Occipital lobe (tissue), 2 donors: ENCODE results near the gene TAS2R30. TPM values are rescaled to one million over a fixed set of nuclear protein-coding genes. Genes with fewer than 3 reads are reported as not detected.

Experiments used
- DNase-seq: peaks from one replicate; lab custom pipeline; 2025; lab: John Stamatoyannopoulos, UW
- total RNA-seq: library from RNA; depleted of rRNA; stranded (reverse); fragments of >200 nt; gene quantifications from one replicate; pipeline ENCODE4 v1.2.3, GENCODE V29; 2014

Gene TAS2R30
- total RNA-seq: 22.1 TPM

GRCh38 chr12:11134305-11134704, at the start of gene TAS2R30:
TSS of gene TAS2R30 (minus strand) at chr12:11134644. CDS start at chr12:11134244, 400 bp downstream.
- DNase-seq: no peak

GRCh38 chr12:11183011-11183410, 48.6 kb upstream of the TAS2R30 start:
- no peak for DNase-seq

- no peak for DNase-seq
Observed at GRCh38 chr12:11182529-11182928, 48.1 kb upstream of the TAS2R30 start.

- DNase-seq: no peak
Observed at GRCh38 chr12:11178250-11178649, 43.8 kb upstream of the TAS2R30 start.

GRCh38 chr12:11174022-11174421, 39.6 kb upstream of the TAS2R30 start:
- no peak for DNase-seq

- no peak for DNase-seq
Observed at GRCh38 chr12:11171969-11172675, 37.7 kb upstream of the TAS2R30 start.

GRCh38 chr12:11171145-11171968, 36.9 kb upstream of the TAS2R30 start, which contains the start of gene SMIM10L1:
TSS of gene SMIM10L1 (plus strand) at chr12:11171194. CDS start at chr12:11171357, 163 bp downstream.
- peak; percentile 83 for DNase-seq

- no peak for DNase-seq
Observed at GRCh38 chr12:11170810-11171144, 36.3 kb upstream of the TAS2R30 start.

- no peak for DNase-seq
Observed at GRCh38 chr12:11166300-11166699, 31.9 kb upstream of the TAS2R30 start.

GRCh38 chr12:11164384-11164783, 29.9 kb upstream of the TAS2R30 start:
- no peak for DNase-seq

GRCh38 chr12:11162502-11162901, 28.1 kb upstream of the TAS2R30 start:
- no peak for DNase-seq

GRCh38 chr12:11158885-11159444, 24.5 kb upstream of the TAS2R30 start:
- no peak for DNase-seq

- no peak for DNase-seq
Observed at GRCh38 chr12:11154400-11154925, 20.0 kb upstream of the TAS2R30 start.

GRCh38 chr12:11152725-11153124, 18.3 kb upstream of the TAS2R30 start:
- DNase-seq: no peak

- DNase-seq: no peak
Observed at GRCh38 chr12:11150832-11151231, 16.4 kb upstream of the TAS2R30 start.

- no peak for DNase-seq
Observed at GRCh38 chr12:11147420-11147819, 13.0 kb upstream of the TAS2R30 start.

- DNase-seq: no peak
Observed at GRCh38 chr12:11144297-11144696, 9.9 kb upstream of the TAS2R30 start.

- no peak for DNase-seq
Observed at GRCh38 chr12:11143352-11143751, 8.9 kb upstream of the TAS2R30 start.

- no peak for DNase-seq
Observed at GRCh38 chr12:11136075-11136474, 1.6 kb upstream of the TAS2R30 start.

- no peak for DNase-seq
Observed at GRCh38 chr12:11133816-11134215, 628 bp downstream of the TAS2R30 start.

GRCh38 chr12:11133162-11133561, 1.3 kb downstream of the TAS2R30 start:
- DNase-seq: no peak

GRCh38 chr12:11130999-11131398, 3.4 kb downstream of the TAS2R30 start:
- DNase-seq: no peak
